H1 (cell line): ENCODE results near the gene TPT1. TPM values are rescaled to one million over a fixed set of nuclear protein-coding genes. Genes with fewer than 3 reads are reported as not detected.

Experiments used
- CTCF ChIA-PET: fragments of 300-600 bp; sonication (Branson Sonifier 250); formaldehyde crosslinking; loops from one replicate; lab custom pipeline; 2021; ENCODE audit not compliant: partially characterized antibody; lab: Charles Lee
- POLR2A ChIA-PET: fragments of 300-600 bp; sonication (Branson Sonifier 250); formaldehyde crosslinking; loops from one replicate; lab custom pipeline; 2021; ENCODE audit warnings: inconsistent platforms; ENCODE audit not compliant: partially characterized antibody; lab: Charles Lee
- DNase-seq, 2 experiments: peaks; one replicate each; pipeline versions ENCODE4 v3.0.0 to v3.0.0-alpha.2; 2010 to 2022; ENCODE audit warnings: low spot score in 2 of 2, low read depth in 1 of 2, mixed read lengths in 1 of 2
- FAIRE-seq: peaks from 2 replicates; lab custom pipeline; 2011; peaks lifted over from hg19 to GRCh38; lab: Jason Lieb, UNC
- H2AFZ ChIP-seq: 2 replicates; pipeline ENCODE4 v1.8.1; 2012; ENCODE audit warnings: low read length, inconsistent platforms
- H2AK5ac ChIP-seq: 2 replicates; pipeline ENCODE4 v1.6.1; 2013; ENCODE audit warnings: low read depth, low read length
- H2BK120ac ChIP-seq: replicated peaks from 2 replicates; pipeline ENCODE3; 2013; ENCODE audit warnings: low read depth, low read length, inconsistent platforms
- H2BK12ac ChIP-seq: 2 replicates; pipeline ENCODE4 v1.6.1; 2013; ENCODE audit warnings: low read depth, low read length
- H2BK15ac ChIP-seq: 2 replicates; pipeline ENCODE4 v1.6.1; 2013; ENCODE audit warnings: low read length
- H2BK20ac ChIP-seq: 2 replicates; pipeline ENCODE4 v1.6.1; 2013; ENCODE audit warnings: low read length
- H2BK5ac ChIP-seq: 2 replicates; pipeline ENCODE4 v1.6.1; 2013; ENCODE audit warnings: low read depth, low read length
- H3K14ac ChIP-seq: 2 replicates; pipeline ENCODE4 v1.6.1; 2013; ENCODE audit warnings: inconsistent platforms; ENCODE audit not compliant: insufficient read length
- H3K18ac ChIP-seq: 2 replicates; pipeline ENCODE4 v1.6.1; 2013; ENCODE audit warnings: low read length; ENCODE audit errors: extremely low read depth
- H3K23ac ChIP-seq: 2 replicates; pipeline ENCODE4 v1.6.1; 2013; ENCODE audit warnings: inconsistent platforms; ENCODE audit not compliant: insufficient read length
- H3K23me2 ChIP-seq: 2 replicates; pipeline ENCODE4 v1.6.1; 2013; ENCODE audit warnings: low read depth, low read length
- H3K27ac ChIP-seq: 2 replicates; pipeline ENCODE4 v1.6.1; 2011; ENCODE audit warnings: low read depth, low read length, inconsistent platforms
- H3K27me3 ChIP-seq, 4 experiments: replicated peaks in 1 of 4; 1 replicate in 1 of 4; 2 replicates in 3 of 4; pipeline versions ENCODE4 v1.6.1 to v1.8.1; 2011 to 2013; ENCODE audit warnings: low read length in 3 of 4, mild to moderate bottlenecking in 3 of 4, inconsistent platforms in 2 of 4, mixed read lengths in 2 of 4, moderate library complexity in 1 of 4; ENCODE audit not compliant: control insufficient read depth in 3 of 4, insufficient read depth in 3 of 4; ENCODE audit errors: extremely low read depth in 1 of 4
- H3K36me3 ChIP-seq, 4 experiments: 2 replicates each; pipeline versions ENCODE4 v1.6.1 to v1.8.1; 2011 to 2013; ENCODE audit warnings: mild to moderate bottlenecking in 4 of 4, low read length in 3 of 4, moderate library complexity in 2 of 4, control low read depth in 1 of 4, inconsistent platforms in 1 of 4; ENCODE audit not compliant: insufficient read depth in 4 of 4, control insufficient read depth in 2 of 4
- H3K4ac ChIP-seq: replicated peaks from 2 replicates; pipeline ENCODE3; 2013; ENCODE audit warnings: low read length, low read depth, mixed read lengths, inconsistent platforms; ENCODE audit not compliant: insufficient read length
- H3K4me1 ChIP-seq, 4 experiments: replicated peaks in 1 of 4; 1 replicate in 1 of 4; 2 replicates in 3 of 4; pipeline versions ENCODE4 v1.6.1 to v1.8.1; 2011 to 2013; ENCODE audit warnings: low read length in 3 of 4, inconsistent platforms in 2 of 4, mixed read lengths in 1 of 4; ENCODE audit not compliant: insufficient read depth in 4 of 4, control insufficient read depth in 3 of 4
- H3K4me2 ChIP-seq, 2 experiments: 2 replicates each; pipeline versions ENCODE4 v1.6.1 to v1.8.1; 2011 to 2013; ENCODE audit warnings: low read depth in 2 of 2, low read length in 2 of 2, control low read depth in 1 of 2, inconsistent platforms in 1 of 2, mild to moderate bottlenecking in 1 of 2; ENCODE audit not compliant: insufficient read depth in 1 of 2
- H3K4me3 ChIP-seq, 4 experiments: fragments of 200-600, 300-600 bp in 1 of 4; sonication (generic), shearing (Covaris generic), sonication (Bioruptor Twin) in 1 of 4; 2 replicates each; pipeline versions ENCODE4 v1.5.1 to v1.8.1; 2011 to 2016; ENCODE audit warnings: low read length in 4 of 4, low read depth in 3 of 4, control low read depth in 2 of 4, inconsistent platforms in 2 of 4, mild to moderate bottlenecking in 2 of 4, mixed read lengths in 1 of 4, moderate library complexity in 1 of 4; ENCODE audit not compliant: insufficient read depth in 2 of 4; ENCODE audit errors: extremely low read depth in 1 of 4
- H3K56ac ChIP-seq: replicated peaks from 2 replicates; pipeline ENCODE3; 2013; ENCODE audit warnings: low read depth, mild to moderate bottlenecking, mixed read lengths, low read length, inconsistent platforms; ENCODE audit not compliant: insufficient read length
- H3K79me1 ChIP-seq: 2 replicates; pipeline ENCODE4 v1.6.1; 2013; ENCODE audit warnings: low read depth, low read length, control low read depth
- H3K79me2 ChIP-seq, 2 experiments: 2 replicates each; pipeline versions ENCODE4 v1.6.1 to v1.8.1; 2012 to 2013; ENCODE audit warnings: low read length in 2 of 2, mild to moderate bottlenecking in 2 of 2, inconsistent platforms in 1 of 2; ENCODE audit not compliant: insufficient read depth in 2 of 2, control insufficient read depth in 1 of 2
- H3K9ac ChIP-seq, 4 experiments: replicated peaks in 1 of 4; 1 replicate in 1 of 4; 2 replicates in 3 of 4; pipeline versions ENCODE4 v1.6.1 to v1.8.1; 2011 to 2013; ENCODE audit warnings: low read depth in 3 of 4, low read length in 3 of 4, control low read depth in 2 of 4, mild to moderate bottlenecking in 2 of 4, moderate library complexity in 2 of 4, inconsistent platforms in 1 of 4; ENCODE audit errors: extremely low read depth in 1 of 4
- H3K9me3 ChIP-seq, 2 experiments: 2 replicates each; pipeline versions ENCODE4 v1.6.1 to v1.8.1; 2012 to 2013; ENCODE audit warnings: mild to moderate bottlenecking in 2 of 2, moderate library complexity in 2 of 2, control low read depth in 1 of 2, inconsistent platforms in 1 of 2, low read depth in 1 of 2, low read length in 1 of 2, mixed read lengths in 1 of 2; ENCODE audit not compliant: insufficient read depth in 2 of 2
- H4K20me1 ChIP-seq, 2 experiments: replicated peaks in 1 of 2; 2 replicates each; pipeline versions ENCODE3 to v1.8.1; 2011 to 2013; ENCODE audit warnings: inconsistent platforms in 2 of 2, low read length in 2 of 2, mild to moderate bottlenecking in 1 of 2; ENCODE audit not compliant: insufficient read depth in 2 of 2, control insufficient read depth in 1 of 2
- H4K5ac ChIP-seq: 2 replicates; pipeline ENCODE4 v1.6.1; 2013; ENCODE audit warnings: low read length, low read depth, mixed read lengths, inconsistent platforms; ENCODE audit not compliant: insufficient read length
- H4K8ac ChIP-seq: 2 replicates; pipeline ENCODE4 v1.8.0; 2013; ENCODE audit warnings: mild to moderate bottlenecking, moderate library complexity, low read length, inconsistent platforms; ENCODE audit not compliant: insufficient read depth; ENCODE audit errors: extremely low read depth
- H4K91ac ChIP-seq: replicated peaks from 2 replicates; pipeline ENCODE3; 2013; ENCODE audit warnings: low read length, mixed read lengths, inconsistent platforms; ENCODE audit not compliant: insufficient read length
- ASH2L ChIP-seq: fragments of 200-600, 300-600 bp; sonication (generic); IDR thresholded peaks from one replicate; pipeline ENCODE4 v1.7.1; 2017; ENCODE audit warnings: low read length
- ATF2 ChIP-seq: IDR thresholded peaks from 2 replicates; pipeline ENCODE4 v1.6.1; 2012; ENCODE audit warnings: low read length, inconsistent platforms
- CHD2 ChIP-seq: IDR thresholded peaks from 2 replicates; pipeline ENCODE4 v1.6.1; 2012; ENCODE audit warnings: low read length, improper control_type of control experiment
- HDAC2 ChIP-seq, 2 experiments: fragments of 300-600 bp in 1 of 2; sonication (generic) in 1 of 2; IDR thresholded peaks; 2 replicates each; pipeline ENCODE4 v1.6.1; 2011 to 2012; ENCODE audit warnings: low read depth in 2 of 2, low read length in 2 of 2, mild to moderate bottlenecking in 2 of 2, moderate library complexity in 2 of 2, borderline replicate concordance in 1 of 2, inconsistent platforms in 1 of 2
- JUND ChIP-seq: IDR thresholded peaks from 2 replicates; pipeline ENCODE4 v1.6.1; 2011; ENCODE audit warnings: mild to moderate bottlenecking, improper control_type of control experiment, low read length
- KDM4A ChIP-seq: IDR thresholded peaks from one replicate; pipeline ENCODE4 v1.7.1; 2012; ENCODE audit warnings: low read depth, mild to moderate bottlenecking, moderate library complexity, low read length, inconsistent platforms; ENCODE audit not compliant: severe bottlenecking
- KDM5A ChIP-seq: fragments of 200-600 bp; IDR thresholded peaks from 2 replicates; pipeline ENCODE4 v1.7.1; 2012; ENCODE audit warnings: mild to moderate bottlenecking, low read length, inconsistent platforms, mixed read lengths
- POLR2AphosphoS5 ChIP-seq: IDR thresholded peaks from 2 replicates; pipeline ENCODE4 v1.6.1; 2011; ENCODE audit warnings: low read depth, low read length
- RFX5 ChIP-seq: IDR thresholded peaks from 2 replicates; pipeline ENCODE4 v1.6.1; 2011; ENCODE audit warnings: low read depth, low read length, improper control_type of control experiment, borderline replicate concordance
- SAP30 ChIP-seq: fragments of 300-600 bp; sonication (generic); IDR thresholded peaks from 2 replicates; pipeline ENCODE4 v1.7.1; 2012; ENCODE audit warnings: low read length, moderate library complexity, mild to moderate bottlenecking, inconsistent platforms; ENCODE audit not compliant: insufficient read depth, insufficient replicate concordance
- SIRT6 ChIP-seq: IDR thresholded peaks from one replicate; pipeline ENCODE4 v1.7.1; 2012; ENCODE audit warnings: low read length, inconsistent platforms
- SP2 ChIP-seq: IDR thresholded peaks from 2 replicates; pipeline ENCODE4 v1.6.1; 2012; ENCODE audit warnings: mild to moderate bottlenecking, low read length, inconsistent platforms
- TAF7 ChIP-seq: optimal IDR thresholded peaks from 2 replicates; pipeline ENCODE3; 2011; ENCODE audit warnings: low read depth, mild to moderate bottlenecking, inconsistent platforms, low read length, moderate library complexity, borderline replicate concordance
- polyA plus RNA-seq, 7 experiments: library from polyadenylated mRNA; depleted of rRNA in 3 of 7; stranded (reverse) in 5 of 7; unstranded in 2 of 7; fragments of >200 nt in 5 of 7; fragments of 200-250 nt in 2 of 7; gene quantifications; 1 replicate in 5 of 7; 2 replicates in 1 of 7; 4 replicates in 1 of 7; pipeline versions ENCODE4 v1.2.1 to v1.2.3, GENCODE V29; 2011 to 2013; ENCODE audit warnings: missing spikeins in 2 of 7, mixed read lengths in 2 of 7
- total RNA-seq: library from RNA; stranded (reverse); fragmentation: NEBNext Ultra II Directional; extraction: Animal tissue kit (Norgen Biotek cat#: 25700); gene quantifications from 2 replicates; pipeline ENCODE4 v1.2.1, GENCODE V29; 2021

Gene TPT1
- total and polyA plus RNA-seq, 2 of the 8 experiments (the other 6 are each of a cell fraction or from before 2014, with no cell fraction given): 2,245 to 2,279 TPM

- H3K14ac ChIP-seq: no peak overlapping the region
- TF ChIP-seq HDAC2 (IDR thresholded peaks at IDR 0.05; ENCODE audit: borderline replicate concordance in 1 of 2, low read depth in 2 of 2, low read length in 2 of 2) (no peak), POLR2AphosphoS5 (no peak), TAF7 (no peak), KDM5A (no peak), ATF2 (no peak), JUND (no peak), CHD2 (no peak), SIRT6 (no peak), ASH2L (no peak), SP2 (no peak), SAP30 (no peak), RFX5 (no peak), KDM4A (no peak)
Measured at GRCh38 chr13:45306966-45307365, 34.0 kb downstream of the TPT1 start.

More at GRCh38 chr13:45306966-45307365, 34.0 kb downstream of the TPT1 start:
- FAIRE-seq (no peak), DNase-seq (no peak)
- no peak overlapping the region for H4K8ac ChIP-seq
- H2AK5ac ChIP-seq: no peak overlapping the region
- no peak overlapping the region for H4K91ac ChIP-seq
- H2BK5ac ChIP-seq: no peak overlapping the region
- H3K18ac ChIP-seq: no peak overlapping the region
- no peak overlapping the region for H3K9ac ChIP-seq
- POLR2A ChIA-PET: interaction anchor here (0.9 to 3.0 kb wide), 4 partner anchors 7 to 33 kb away, joined by 3 to 13 read pairs (median 6); partner anchors contain the start of gene TPT1
- CTCF ChIA-PET: interaction anchor here (0.6 to 6.0 kb wide), 6 partner anchors 9 to 264 kb away, joined by 3 to 75 read pairs (median 6); no protein-coding TSS in a partner anchor
- no peak overlapping the region; the same call in 1 of the 2 replicates for H2BK15ac ChIP-seq
- H3K79me1 ChIP-seq: no peaks in the 10 kb centered on the region
- H4K5ac ChIP-seq: no peak overlapping the region
- H4K20me1 ChIP-seq: no peaks in the 10 kb centered on the region
- H3K23ac ChIP-seq: no peak overlapping the region
- no peak overlapping the region for H3K4me2 ChIP-seq
- H3K56ac ChIP-seq: no peak overlapping the region
- H3K27ac ChIP-seq: no peak overlapping the region
- H2BK120ac ChIP-seq: no peak overlapping the region
- H2AFZ ChIP-seq: no peak overlapping the region
- H3K23me2 ChIP-seq: peaks cover 8% of the 10 kb centered on the region; the same call in 1 of the 2 replicates
- no peak overlapping the region for H3K4ac ChIP-seq
- H3K9me3 ChIP-seq: no peaks in the 10 kb centered on the region
- H3K4me3 ChIP-seq: no peak overlapping the region
- H3K36me3 ChIP-seq: no peaks in the 10 kb centered on the region
- no peak overlapping the region for H2BK12ac ChIP-seq
- no peak overlapping the region for H2BK20ac ChIP-seq
- no peaks in the 10 kb centered on the region for H3K27me3 ChIP-seq
- no peaks in the 10 kb centered on the region; a peak in 1 of 4 replicates for H3K79me2 ChIP-seq
- H3K4me1 ChIP-seq: peaks cover 0 to 20% (median 14%) of the 10 kb centered on the region in 4 experiments
